ENCODE results near the gene HYLS1. TPM values are rescaled to one million over a fixed set of nuclear protein-coding genes. Genes with fewer than 3 reads are reported as not detected.

HYLS1 gene
- total RNA-seq, 3 donors from 2014 or later, result 4.6 to 7.5 (median 7.1) TPM

GRCh38 chr11:125943661-125944349 is 56.3 kb downstream of the HYLS1 start:
- Histone ChIP-seq H3K4me1 (ENCODE audit: low read depth) (no peaks in the 10 kb centered on the region), H3K4me3 (no peak overlapping the region), H3K9me3 (no peaks in the 10 kb centered on the region), H3K36me3 (ENCODE audit: low read depth) (no peaks in the 10 kb centered on the region)
- intact Hi-C loops (cut with DNase I, micrococcal nuclease), result no loop called here
- TF ChIP-seq CTCF (IDR thresholded peaks at IDR 0.05), result no peak
- DNase-seq (no peak), ATAC-seq (no peak)

- intact Hi-C loops (cut with DNase I, micrococcal nuclease), result no loop called here
- H3K9me3 ChIP-seq, result no peaks in the 10 kb centered on the region
- H3K4me1 ChIP-seq (ENCODE audit: low read depth), result no peaks in the 10 kb centered on the region
- DNase-seq (no peak), ATAC-seq (no peak)
- no peaks in the 10 kb centered on the region for H3K36me3 ChIP-seq (ENCODE audit: low read depth)
- no peak overlapping the region for H3K4me3 ChIP-seq
- TF ChIP-seq CTCF (IDR thresholded peaks at IDR 0.05), result no peak
These were observed 57.0 kb downstream of the HYLS1 start for GRCh38 chr11:125944350-125945010.

GRCh38 chr11:125945011-125945796 is 57.7 kb downstream of the HYLS1 start:
- Histone ChIP-seq H3K9me3 (no peaks in the 10 kb centered on the region), H3K4me3 (no peak overlapping the region), H3K36me3 (ENCODE audit: low read depth) (no peaks in the 10 kb centered on the region), H3K4me1 (ENCODE audit: low read depth) (no peaks in the 10 kb centered on the region)
- DNase-seq, result no peak
- ATAC-seq, result no peak
- intact Hi-C loops (cut with DNase I, micrococcal nuclease), result no loop called here
- no peak for TF ChIP-seq CTCF (IDR thresholded peaks at IDR 0.05)

GRCh38 chr11:125945797-125946520 is 58.5 kb downstream of the HYLS1 start, which contains the start of gene VSIG10L2:
TSS of gene VSIG10L2 (plus strand) at chr11:125946044. CDS start at chr11:125946056, 12 bp downstream.
- ATAC-seq, result no peak
- TF ChIP-seq CTCF (IDR thresholded peaks at IDR 0.05), result no peak
- H3K9me3 ChIP-seq, result no peaks in the 10 kb centered on the region
- DNase-seq, result no peak
- H3K36me3 ChIP-seq (ENCODE audit: low read depth), result no peaks in the 10 kb centered on the region
- no peaks in the 10 kb centered on the region for H3K4me1 ChIP-seq (ENCODE audit: low read depth)
- no peak within 1 kb of the TSS for H3K4me3 ChIP-seq
- intact Hi-C loops (cut with DNase I, micrococcal nuclease), result no loop called here

GRCh38 chr11:125946712-125947418 is 59.4 kb downstream of the HYLS1 start:
- Histone ChIP-seq H3K4me1 (ENCODE audit: low read depth) (no peaks in the 10 kb centered on the region), H3K36me3 (ENCODE audit: low read depth) (no peaks in the 10 kb centered on the region), H3K9me3 (no peaks in the 10 kb centered on the region), H3K4me3 (no peak overlapping the region)
- no peak for DNase-seq
- intact Hi-C loops (cut with DNase I, micrococcal nuclease), result no loop called here
- TF ChIP-seq CTCF (IDR thresholded peaks at IDR 0.05), result no peak
- no peak for ATAC-seq

Data from mucosa of descending colon (tissue), 3 donors.